Nephron (organoid): ENCODE data around the gene XKR8.

Experiments
- H3K27ac Mint-ChIP-seq, 3 experiments: 2 replicates each; pipeline ENCODE4 v1.8.0; 2020; ENCODE audit warnings: mixed read lengths in 3 of 3, mild to moderate bottlenecking in 2 of 3, moderate library complexity in 1 of 3
- H3K27me3 Mint-ChIP-seq: 2 replicates; pipeline ENCODE4 v1.8.0; 2021; ENCODE audit warnings: low read depth, mild to moderate bottlenecking, moderate library complexity, mixed read lengths
- H3K36me3 Mint-ChIP-seq: 2 replicates; pipeline ENCODE4 v1.8.0; 2020; ENCODE audit warnings: low read depth, mixed read lengths
- H3K4me1 Mint-ChIP-seq: 2 replicates; pipeline ENCODE4 v1.8.0; 2020; ENCODE audit warnings: mixed read lengths
- H3K4me3 Mint-ChIP-seq, 3 experiments: 2 replicates each; pipeline ENCODE4 v1.8.0; 2020; ENCODE audit warnings: mild to moderate bottlenecking in 3 of 3, mixed read lengths in 3 of 3, moderate library complexity in 2 of 3
- H3K9me3 Mint-ChIP-seq: 2 replicates; pipeline ENCODE4 v1.8.0; 2020; ENCODE audit warnings: mixed read lengths
- CTCF ChIP-seq, 3 experiments: fragments of 200-600 bp; sonication (generic); IDR thresholded peaks; one replicate each; pipeline ENCODE4 v1.5.0; 2021; ENCODE audit warnings: antibody characterized with exemption in 3 of 3; ENCODE audit not compliant: unreplicated experiment in 3 of 3

XKR8 gene

GRCh38 chr1:27931184-27931583 lies 28.6 kb upstream of the XKR8 start:
- no peaks in the 10 kb centered on the region for H3K36me3 Mint-ChIP-seq
- H3K4me3 Mint-ChIP-seq: no peak overlapping the region
- peaks cover 31% of the 10 kb centered on the region for H3K27me3 Mint-ChIP-seq
- H3K4me1 Mint-ChIP-seq: peaks cover 8% of the 10 kb centered on the region
- no peak for TF ChIP-seq CTCF (IDR thresholded peaks at IDR 0.05; ENCODE audit: unreplicated experiment in 3 of 3)
- no peak overlapping the region for H3K27ac Mint-ChIP-seq
- H3K9me3 Mint-ChIP-seq: no peaks in the 10 kb centered on the region

GRCh38 chr1:27931759-27932158 lies 28.0 kb upstream of the XKR8 start:
- no peaks in the 10 kb centered on the region for H3K36me3 Mint-ChIP-seq
- H3K9me3 Mint-ChIP-seq: no peaks in the 10 kb centered on the region
- H3K4me1 Mint-ChIP-seq: peaks cover 8% of the 10 kb centered on the region
- no peak overlapping the region for H3K27ac Mint-ChIP-seq
- peaks cover 35% of the 10 kb centered on the region for H3K27me3 Mint-ChIP-seq
- no peak overlapping the region for H3K4me3 Mint-ChIP-seq
- no peak for TF ChIP-seq CTCF (IDR thresholded peaks at IDR 0.05; ENCODE audit: unreplicated experiment in 3 of 3)

- Mint-ChIP-seq H3K4me1 (peaks cover 8% of the 10 kb centered on the region), H3K27me3 (peaks cover 38% of the 10 kb centered on the region), H3K27ac (peak within 1 kb of the TSS; percentile 25 to 32 (median 32)), H3K4me3 (peak within 1 kb of the TSS; percentile 65 to 77 (median 75)), H3K36me3 (no peaks in the 10 kb centered on the region), H3K9me3 (no peaks in the 10 kb centered on the region)
- TF ChIP-seq CTCF (IDR thresholded peaks at IDR 0.05; ENCODE audit: unreplicated experiment in 3 of 3): peak in 2 of 3 experiments; percentile 7 to 23
Observed at GRCh38 chr1:27934818-27935549, 24.8 kb upstream of the XKR8 start, which contains the start of gene SMPDL3B. Gene SMPDL3B, plus strand, starts transcription at chr1:27935000. Its CDS starts 184 bp downstream, at chr1:27935184.

GRCh38 chr1:27935721-27936120 lies 24.1 kb upstream of the XKR8 start:
- H3K4me3 Mint-ChIP-seq: peak overlapping the region; percentile 65 to 77 (median 75)
- H3K4me1 Mint-ChIP-seq: peaks cover 8% of the 10 kb centered on the region
- H3K9me3 Mint-ChIP-seq: no peaks in the 10 kb centered on the region
- TF ChIP-seq CTCF (IDR thresholded peaks at IDR 0.05; ENCODE audit: unreplicated experiment in 3 of 3): no peak
- H3K27ac Mint-ChIP-seq: peak overlapping the region in 1 of 3 experiments; percentile 32
- H3K36me3 Mint-ChIP-seq: no peaks in the 10 kb centered on the region
- H3K27me3 Mint-ChIP-seq: peaks cover 34% of the 10 kb centered on the region

- H3K36me3 Mint-ChIP-seq: no peaks in the 10 kb centered on the region
- no peaks in the 10 kb centered on the region for H3K9me3 Mint-ChIP-seq
- peaks cover 34% of the 10 kb centered on the region for H3K27me3 Mint-ChIP-seq
- H3K4me3 Mint-ChIP-seq: no peak overlapping the region
- no peak for TF ChIP-seq CTCF (IDR thresholded peaks at IDR 0.05; ENCODE audit: unreplicated experiment in 3 of 3)
- peaks cover 8% of the 10 kb centered on the region for H3K4me1 Mint-ChIP-seq
- H3K27ac Mint-ChIP-seq: no peak overlapping the region
Observed at GRCh38 chr1:27936370-27936769, 23.4 kb upstream of the XKR8 start.

GRCh38 chr1:27937524-27937836 lies 22.3 kb upstream of the XKR8 start:
- Mint-ChIP-seq H3K27ac (no peak overlapping the region), H3K27me3 (peaks cover 30% of the 10 kb centered on the region), H3K4me3 (no peak overlapping the region), H3K36me3 (no peaks in the 10 kb centered on the region), H3K9me3 (no peaks in the 10 kb centered on the region), H3K4me1 (peaks cover 8% of the 10 kb centered on the region)
- TF ChIP-seq CTCF (IDR thresholded peaks at IDR 0.05; ENCODE audit: unreplicated experiment in 3 of 3): no peak
